MM.1S (cell line): ENCODE data around the gene XYLT1.

ENCODE experiments used
- DNase-seq: peaks from one replicate; pipeline ENCODE4 v3.0.0-alpha.2; 2015
- H2AFZ ChIP-seq: fragments of 300-600 bp; sonication (generic); 2 replicates; pipeline ENCODE4 v1.6.0; 2016; ENCODE audit warnings: antibody characterized with exemption, low read length
- H3F3A ChIP-seq: fragments of 300-600 bp; sonication (generic); 2 replicates; pipeline ENCODE4 v1.6.1; 2016; ENCODE audit warnings: mild to moderate bottlenecking, antibody characterized with exemption, low read length, moderate library complexity, mixed read lengths; ENCODE audit not compliant: insufficient read depth
- H3K27ac ChIP-seq: fragments of 300-600 bp; sonication (generic); 2 replicates; pipeline ENCODE4 v1.5.1; 2016; ENCODE audit warnings: mild to moderate bottlenecking, low read length
- H3K27me3 ChIP-seq: fragments of 300-600 bp; sonication (generic); replicated peaks from 2 replicates; pipeline ENCODE4 v1.6.0; 2016; ENCODE audit warnings: low read length; ENCODE audit not compliant: insufficient read depth
- H3K36me3 ChIP-seq: fragments of 300-600 bp; sonication (generic); replicated peaks from 2 replicates; pipeline ENCODE4 v1.6.1; 2016; ENCODE audit warnings: mild to moderate bottlenecking, low read length, mixed read lengths; ENCODE audit not compliant: insufficient read depth
- H3K4me1 ChIP-seq: fragments of 300-600 bp; sonication (generic); 2 replicates; pipeline ENCODE4 v1.6.1; 2016; ENCODE audit warnings: low read length, mixed read lengths
- H3K4me2 ChIP-seq: fragments of 300-600 bp; sonication (generic); 2 replicates; pipeline ENCODE4 v1.6.0; 2016; ENCODE audit warnings: low read depth, low read length
- H3K4me3 ChIP-seq: fragments of 300-600 bp; sonication (generic); 2 replicates; pipeline ENCODE4 v1.5.1; 2016; ENCODE audit warnings: low read length, mixed read lengths
- H3K79me2 ChIP-seq: fragments of 300-600 bp; sonication (generic); 2 replicates; pipeline ENCODE4 v1.6.1; 2016; ENCODE audit warnings: mixed run types, low read length, mixed read lengths
- H3K9ac ChIP-seq: fragments of 300-600 bp; sonication (generic); 2 replicates; pipeline ENCODE4 v1.6.1; 2016; ENCODE audit warnings: low read length, mixed read lengths
- H3K9me2 ChIP-seq: fragments of 300-600 bp; sonication (generic); replicated peaks from 2 replicates; pipeline ENCODE4 v1.6.1; 2016; ENCODE audit warnings: mild to moderate bottlenecking, low read length, mixed read lengths; ENCODE audit not compliant: insufficient read depth
- H3K9me3 ChIP-seq: fragments of 300-600 bp; sonication (generic); replicated peaks from 2 replicates; pipeline ENCODE4 v1.6.1; 2016; ENCODE audit warnings: mild to moderate bottlenecking, low read length, mixed read lengths; ENCODE audit not compliant: insufficient read depth
- H4K20me1 ChIP-seq: fragments of 300-600 bp; sonication (generic); 2 replicates; pipeline ENCODE4 v1.6.1; 2016; ENCODE audit warnings: mild to moderate bottlenecking, low read length, moderate library complexity, mixed read lengths; ENCODE audit not compliant: insufficient read depth
- CTCF ChIP-seq: fragments of 300-600 bp; sonication (generic); IDR thresholded peaks from 2 replicates; pipeline ENCODE4 v1.5.1; 2016; ENCODE audit warnings: antibody characterized with exemption, low read length, mixed read lengths
- EZH2 ChIP-seq: fragments of 300-600 bp; sonication (generic); optimal IDR thresholded peaks from 2 replicates; pipeline ENCODE3; 2017; ENCODE audit warnings: low read depth, mild to moderate bottlenecking, antibody characterized with exemption, low read length, mixed read lengths
- EZH2phosphoT487 ChIP-seq: fragments of 300-600 bp; sonication (generic); IDR thresholded peaks from 2 replicates; pipeline ENCODE4 v1.6.1; 2018; ENCODE audit warnings: antibody characterized with exemption, low read length

XYLT1 gene

GRCh38 chr16:17325476-17326143 lies 145.2 kb downstream of the XYLT1 start:
- no peak for TF ChIP-seq EZH2
- no peak for TF ChIP-seq EZH2phosphoT487
- TF ChIP-seq CTCF: no peak
- no peaks in the 10 kb centered on the region for H3K27me3 ChIP-seq
- no peaks in the 10 kb centered on the region for H3F3A ChIP-seq
- no peaks in the 10 kb centered on the region for H3K4me1 ChIP-seq
- no peaks in the 10 kb centered on the region for H3K36me3 ChIP-seq
- no peaks in the 10 kb centered on the region for H3K9me2 ChIP-seq
- no peaks in the 10 kb centered on the region for H4K20me1 ChIP-seq
- no peak for DNase-seq
- no peak overlapping the region for H3K4me2 ChIP-seq
- peaks cover 43% of the 10 kb centered on the region for H3K79me2 ChIP-seq
- H3K27ac ChIP-seq: no peak overlapping the region
- H2AFZ ChIP-seq: no peak overlapping the region
- H3K9me3 ChIP-seq: no peaks in the 10 kb centered on the region
- H3K9ac ChIP-seq: no peak overlapping the region
- no peak overlapping the region for H3K4me3 ChIP-seq

GRCh38 chr16:17324451-17324850 lies 146.3 kb downstream of the XYLT1 start:
- Histone ChIP-seq H3K79me2 (peaks cover 47% of the 10 kb centered on the region), H3F3A (no peaks in the 10 kb centered on the region), H3K9me2 (no peaks in the 10 kb centered on the region), H3K36me3 (no peaks in the 10 kb centered on the region), H3K4me3 (no peak overlapping the region), H3K4me2 (no peak overlapping the region), H3K27ac (no peak overlapping the region), H3K4me1 (no peaks in the 10 kb centered on the region), H4K20me1 (no peaks in the 10 kb centered on the region), H3K9ac (no peak overlapping the region), H3K9me3 (no peaks in the 10 kb centered on the region), H2AFZ (no peak overlapping the region), H3K27me3 (no peaks in the 10 kb centered on the region)
- no peak for DNase-seq
- no peak for TF ChIP-seq EZH2
- no peak for TF ChIP-seq CTCF
- TF ChIP-seq EZH2phosphoT487: no peak

- Histone ChIP-seq H3K9me3 (no peaks in the 10 kb centered on the region), H3K4me3 (no peak overlapping the region), H3K27ac (no peak overlapping the region), H3F3A (no peaks in the 10 kb centered on the region), H3K4me1 (no peaks in the 10 kb centered on the region), H3K9ac (no peak overlapping the region), H3K4me2 (no peak overlapping the region), H3K9me2 (no peaks in the 10 kb centered on the region), H3K27me3 (no peaks in the 10 kb centered on the region), H3K79me2 (peaks cover 44% of the 10 kb centered on the region), H3K36me3 (no peaks in the 10 kb centered on the region), H2AFZ (no peak overlapping the region), H4K20me1 (no peaks in the 10 kb centered on the region)
- no peak for DNase-seq
- TF ChIP-seq EZH2phosphoT487 (no peak), CTCF (no peak), EZH2 (no peak)
These were observed 147.6 kb downstream of the XYLT1 start for GRCh38 chr16:17323171-17323570.
